Measurements from ENCODE around the gene RGS13. TPM values are rescaled to one million over a fixed set of nuclear protein-coding genes. Genes with fewer than 3 reads are reported as not detected.

Gene RGS13
- total and polyA plus RNA-seq, 4 donors: 0.10 to 0.11 (median 0.11) TPM; not detected in 1

- WGBS (ENCODE audit: insufficient coverage): 86% methylated on average over 7 of the region's 11 CpGs
- H3K27ac ChIP-seq (ENCODE audit: low read depth, low read length): no peak overlapping the region
- H3K4me3 ChIP-seq (ENCODE audit: low read depth, low read length): no peak overlapping the region
Observed at GRCh38 chr1:192698731-192699130, 62.8 kb downstream of the RGS13 start.

GRCh38 chr1:192700834-192701271, 64.9 kb downstream of the RGS13 start:
- Histone ChIP-seq H3K4me3 (ENCODE audit: low read depth, low read length) (no peak overlapping the region), H3K9me3 (ENCODE audit: control insufficient read depth, insufficient read depth, low read length) (no peaks in the 10 kb centered on the region), H3K27me3 (ENCODE audit: control insufficient read depth, insufficient read depth, low read length) (no peaks in the 10 kb centered on the region), H3K36me3 (ENCODE audit: control insufficient read depth, insufficient read depth, low read length) (no peaks in the 10 kb centered on the region), H3K4me1 (ENCODE audit: control insufficient read depth, insufficient read depth, low read length) (no peaks in the 10 kb centered on the region), H3K27ac (ENCODE audit: low read depth, low read length) (no peak overlapping the region)
- no peak for DNase-seq (ENCODE audit: low read depth in 4 of 6, low spot score in 6 of 6)

More at GRCh38 chr1:192698731-192699130, 62.8 kb downstream of the RGS13 start:
- H3K4me1 ChIP-seq (ENCODE audit: control insufficient read depth, insufficient read depth, low read length): no peaks in the 10 kb centered on the region
- no peaks in the 10 kb centered on the region for H3K9me3 ChIP-seq (ENCODE audit: control insufficient read depth, insufficient read depth, low read length)
- H3K36me3 ChIP-seq (ENCODE audit: control insufficient read depth, insufficient read depth, low read length): no peaks in the 10 kb centered on the region
- DNase-seq (ENCODE audit: low read depth in 4 of 6, low spot score in 6 of 6): no peak
- no peaks in the 10 kb centered on the region for H3K27me3 ChIP-seq (ENCODE audit: control insufficient read depth, insufficient read depth, low read length)

- no peak for DNase-seq (ENCODE audit: low read depth in 4 of 6, low spot score in 6 of 6)
- H3K27me3 ChIP-seq (ENCODE audit: control insufficient read depth, insufficient read depth, low read length): no peaks in the 10 kb centered on the region
- no peak overlapping the region for H3K4me3 ChIP-seq (ENCODE audit: low read depth, low read length)
- no peak overlapping the region for H3K27ac ChIP-seq (ENCODE audit: low read depth, low read length)
- WGBS (ENCODE audit: insufficient coverage): 80% methylated on average over 1 of the region's 4 CpGs
- H3K9me3 ChIP-seq (ENCODE audit: control insufficient read depth, insufficient read depth, low read length): no peaks in the 10 kb centered on the region
- H3K36me3 ChIP-seq (ENCODE audit: control insufficient read depth, insufficient read depth, low read length): no peaks in the 10 kb centered on the region
- H3K4me1 ChIP-seq (ENCODE audit: control insufficient read depth, insufficient read depth, low read length): no peaks in the 10 kb centered on the region
Observed at GRCh38 chr1:192702212-192702902, 66.4 kb downstream of the RGS13 start.

GRCh38 chr1:192703283-192704206, 67.6 kb downstream of the RGS13 start:
- Histone ChIP-seq H3K4me1 (ENCODE audit: control insufficient read depth, insufficient read depth, low read length) (no peaks in the 10 kb centered on the region), H3K27ac (ENCODE audit: low read depth, low read length) (no peak overlapping the region), H3K36me3 (ENCODE audit: control insufficient read depth, insufficient read depth, low read length) (no peaks in the 10 kb centered on the region), H3K4me3 (ENCODE audit: low read depth, low read length) (no peak overlapping the region), H3K9me3 (ENCODE audit: control insufficient read depth, insufficient read depth, low read length) (no peaks in the 10 kb centered on the region), H3K27me3 (ENCODE audit: control insufficient read depth, insufficient read depth, low read length) (no peaks in the 10 kb centered on the region)
- DNase-seq (ENCODE audit: low read depth in 4 of 6, low spot score in 6 of 6): no peak
- WGBS (ENCODE audit: insufficient coverage): 100% methylated on average over 1 of the region's 5 CpGs

GRCh38 chr1:192705510-192705909, 69.6 kb downstream of the RGS13 start:
- Histone ChIP-seq H3K36me3 (ENCODE audit: control insufficient read depth, insufficient read depth, low read length) (no peaks in the 10 kb centered on the region), H3K9me3 (ENCODE audit: control insufficient read depth, insufficient read depth, low read length) (no peaks in the 10 kb centered on the region), H3K4me3 (ENCODE audit: low read depth, low read length) (no peak overlapping the region), H3K27me3 (ENCODE audit: control insufficient read depth, insufficient read depth, low read length) (no peaks in the 10 kb centered on the region), H3K27ac (ENCODE audit: low read depth, low read length) (no peak overlapping the region), H3K4me1 (ENCODE audit: control insufficient read depth, insufficient read depth, low read length) (no peaks in the 10 kb centered on the region)
- no peak for DNase-seq (ENCODE audit: low read depth in 4 of 6, low spot score in 6 of 6)
- WGBS (ENCODE audit: insufficient coverage): no CpG with 5 or more reads among the region's 2 CpGs

- Histone ChIP-seq H3K4me1 (ENCODE audit: control insufficient read depth, insufficient read depth, low read length) (no peaks in the 10 kb centered on the region), H3K9me3 (ENCODE audit: control insufficient read depth, insufficient read depth, low read length) (no peaks in the 10 kb centered on the region), H3K36me3 (ENCODE audit: control insufficient read depth, insufficient read depth, low read length) (no peaks in the 10 kb centered on the region), H3K27me3 (ENCODE audit: control insufficient read depth, insufficient read depth, low read length) (no peaks in the 10 kb centered on the region), H3K27ac (ENCODE audit: low read depth, low read length) (no peak overlapping the region), H3K4me3 (ENCODE audit: low read depth, low read length) (no peak overlapping the region)
- no peak for DNase-seq (ENCODE audit: low read depth in 4 of 6, low spot score in 6 of 6)
- WGBS (ENCODE audit: insufficient coverage): no CpG with 5 or more reads among the region's 2 CpGs
Observed at GRCh38 chr1:192706936-192707335, 71.0 kb downstream of the RGS13 start.

GRCh38 chr1:192707978-192708547, 72.1 kb downstream of the RGS13 start:
- no peak overlapping the region for H3K27ac ChIP-seq (ENCODE audit: low read depth, low read length)
- no peak for DNase-seq (ENCODE audit: low read depth in 4 of 6, low spot score in 6 of 6)
- no peaks in the 10 kb centered on the region for H3K4me1 ChIP-seq (ENCODE audit: control insufficient read depth, insufficient read depth, low read length)
- H3K4me3 ChIP-seq (ENCODE audit: low read depth, low read length): no peak overlapping the region
- no CpG with 5 or more reads among the region's 3 CpGs for WGBS (ENCODE audit: insufficient coverage)
- H3K36me3 ChIP-seq (ENCODE audit: control insufficient read depth, insufficient read depth, low read length): no peaks in the 10 kb centered on the region
- H3K9me3 ChIP-seq (ENCODE audit: control insufficient read depth, insufficient read depth, low read length): no peaks in the 10 kb centered on the region
- H3K27me3 ChIP-seq (ENCODE audit: control insufficient read depth, insufficient read depth, low read length): no peaks in the 10 kb centered on the region

- peak in 1 of 6 donors; percentile 39 for DNase-seq (ENCODE audit: low read depth in 4 of 6, low spot score in 6 of 6)
- H3K4me1 ChIP-seq (ENCODE audit: control insufficient read depth, insufficient read depth, low read length): no peaks in the 10 kb centered on the region
- H3K27me3 ChIP-seq (ENCODE audit: control insufficient read depth, insufficient read depth, low read length): no peaks in the 10 kb centered on the region
- no peak overlapping the region for H3K27ac ChIP-seq (ENCODE audit: low read depth, low read length)
- WGBS (ENCODE audit: insufficient coverage): 57% methylated on average over 2 of the region's 2 CpGs
- no peaks in the 10 kb centered on the region for H3K9me3 ChIP-seq (ENCODE audit: control insufficient read depth, insufficient read depth, low read length)
- H3K4me3 ChIP-seq (ENCODE audit: low read depth, low read length): no peak overlapping the region
- no peaks in the 10 kb centered on the region for H3K36me3 ChIP-seq (ENCODE audit: control insufficient read depth, insufficient read depth, low read length)
Observed at GRCh38 chr1:192709544-192709943, 73.6 kb downstream of the RGS13 start.
